HG02852 (cell line): ENCODE measurements around the gene PSPH.

Source experiments
- ATAC-seq: cut with Tn5 transposase; IDR thresholded peaks from one replicate; pipeline ENCODE4 v1.9.1; 2021; ENCODE audit warnings: mild to moderate bottlenecking, moderate library complexity; ENCODE audit not compliant: unreplicated experiment

PSPH gene

GRCh38 chr7:56007167-56007652 is 44.0 kb downstream of the PSPH start:
- ATAC-seq, result no peak

- ATAC-seq, result no peak
These were observed 47.5 kb downstream of the PSPH start for GRCh38 chr7:56003749-56004148.

GRCh38 chr7:55996856-55997500 is 54.3 kb downstream of the PSPH start:
- no peak for ATAC-seq

GRCh38 chr7:55992346-55992745 is 58.9 kb downstream of the PSPH start:
- ATAC-seq, result no peak

- ATAC-seq, result no peak
These were observed 67.7 kb downstream of the PSPH start for GRCh38 chr7:55983537-55983936.

GRCh38 chr7:55980266-55980665 is 71.0 kb downstream of the PSPH start:
- no peak for ATAC-seq

- ATAC-seq, result no peak
These were observed 73.4 kb downstream of the PSPH start for GRCh38 chr7:55977831-55978230.

GRCh38 chr7:55975988-55976633 is 75.1 kb downstream of the PSPH start:
- no peak for ATAC-seq

- no peak for ATAC-seq
These were observed 77.4 kb downstream of the PSPH start for GRCh38 chr7:55973747-55974250.

- ATAC-seq, result no peak
These were observed 80.3 kb downstream of the PSPH start for GRCh38 chr7:55970978-55971377.

- ATAC-seq, result no peak
These were observed 80.7 kb downstream of the PSPH start for GRCh38 chr7:55970561-55970960.

GRCh38 chr7:55969391-55969790 is 81.9 kb downstream of the PSPH start:
- ATAC-seq, result no peak

GRCh38 chr7:55966851-55967250 is 84.4 kb downstream of the PSPH start:
- no peak for ATAC-seq

- ATAC-seq, result no peak
These were observed 85.3 kb downstream of the PSPH start for GRCh38 chr7:55965805-55966421.

GRCh38 chr7:55965100-55965470 is 86.2 kb downstream of the PSPH start:
- ATAC-seq, result no peak

GRCh38 chr7:55964261-55965099 is 86.8 kb downstream of the PSPH start, which contains the start of gene NIPSNAP2:
Gene NIPSNAP2 (plus strand): TSS chr7:55964585. CDS start chr7:55964610, 25 bp downstream.
- peak; percentile 82 for ATAC-seq

- no peak for ATAC-seq
These were observed 87.6 kb downstream of the PSPH start for GRCh38 chr7:55963584-55964168.

GRCh38 chr7:55962014-55962413 is 89.2 kb downstream of the PSPH start:
- ATAC-seq, result no peak
